SK-N-MC (cell line): ENCODE measurements around the gene RNF144A.

ENCODE experiments used
- DNase-seq: peaks from one replicate; pipeline ENCODE4 v3.0.0-alpha.2; 2011; ENCODE audit warnings: low read depth, low spot score
- H3K27ac ChIP-seq: fragments of 200-600 bp; sonication (generic); 2 replicates; pipeline ENCODE4 v1.5.1; 2016; ENCODE audit warnings: mixed run types
- H3K36me3 ChIP-seq: fragments of 200-600 bp; sonication (generic); 2 replicates; pipeline ENCODE4 v1.6.1; 2017; ENCODE audit warnings: antibody characterized with exemption, low read length, mixed read lengths; ENCODE audit not compliant: insufficient read depth
- H3K4me3 ChIP-seq: fragments of 200-600 bp; sonication (generic); 2 replicates; pipeline ENCODE4 v1.5.1; 2016
- H3K9ac ChIP-seq: fragments of 200-600 bp; sonication (generic); 2 replicates; pipeline ENCODE4 v1.8.0; 2017; ENCODE audit warnings: mixed run types, mixed read lengths; ENCODE audit not compliant: insufficient read length
- H3K9me3 ChIP-seq: fragments of 200-600 bp; sonication (generic); 2 replicates; pipeline ENCODE4 v1.6.1; 2017; ENCODE audit warnings: low read depth, mild to moderate bottlenecking, antibody characterized with exemption, low read length, moderate library complexity, mixed read lengths
- EZH2 ChIP-seq: fragments of 200-600 bp; sonication (generic); IDR thresholded peaks from one replicate; pipeline ENCODE4 v1.6.1; 2017; ENCODE audit warnings: antibody characterized with exemption
- FOXP2 ChIP-seq: optimal IDR thresholded peaks from 2 replicates; pipeline ENCODE3; 2011; ENCODE audit warnings: mild to moderate bottlenecking, moderate library complexity; ENCODE audit not compliant: insufficient read depth; ENCODE audit errors: extremely low read length, control extremely low read depth
- POLR2AphosphoS5 ChIP-seq: IDR thresholded peaks from 2 replicates; pipeline ENCODE4 v1.6.1; 2012; ENCODE audit warnings: mild to moderate bottlenecking, low read depth, low read length, borderline replicate concordance

RNF144A gene

DNA sequence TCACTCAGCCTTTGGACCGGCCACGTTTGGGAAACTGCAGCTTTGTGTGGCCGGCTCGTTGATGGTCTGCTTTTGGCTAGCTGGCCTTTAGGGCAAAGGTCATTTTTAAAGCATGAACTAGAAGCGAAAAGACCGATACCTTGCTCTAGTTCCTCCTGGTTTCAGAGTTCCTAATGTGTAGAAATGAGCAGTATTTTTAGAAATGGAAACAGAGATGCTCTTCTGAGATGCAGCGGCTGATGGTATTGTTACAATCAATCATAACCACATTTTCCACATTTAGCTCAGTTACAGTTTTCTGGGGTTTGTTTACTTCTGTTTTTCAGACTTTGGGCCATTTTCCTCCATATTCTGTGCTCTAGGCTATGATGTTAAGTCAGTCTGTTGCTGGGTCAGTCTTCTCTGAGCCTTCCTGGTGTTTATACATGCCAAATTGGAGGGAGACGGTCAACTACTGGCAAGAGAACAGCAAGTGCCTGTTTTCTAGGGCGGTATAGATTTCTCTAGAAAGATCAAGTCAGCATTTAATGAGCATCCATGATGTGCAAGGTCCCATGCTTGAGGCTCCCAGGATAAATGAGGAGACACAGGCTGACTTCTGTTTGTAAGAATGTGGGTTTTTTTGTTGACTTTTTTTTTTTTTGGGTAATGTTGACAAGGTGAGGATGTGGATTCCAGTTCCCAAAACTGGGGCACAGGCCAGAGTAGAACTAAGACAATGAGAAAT, 28.0 kb downstream of the RNF144A start:
- Histone ChIP-seq H3K9me3 (no peaks in the 10 kb centered on the region), H3K9ac (no peak overlapping the region), H3K36me3 (peaks cover 36% of the 10 kb centered on the region), H3K4me3 (no peak overlapping the region), H3K27ac (no peak overlapping the region)
- DNase-seq: no peak
- TF ChIP-seq POLR2AphosphoS5 (no peak), EZH2 (no peak), FOXP2 (no peak)

DNA sequence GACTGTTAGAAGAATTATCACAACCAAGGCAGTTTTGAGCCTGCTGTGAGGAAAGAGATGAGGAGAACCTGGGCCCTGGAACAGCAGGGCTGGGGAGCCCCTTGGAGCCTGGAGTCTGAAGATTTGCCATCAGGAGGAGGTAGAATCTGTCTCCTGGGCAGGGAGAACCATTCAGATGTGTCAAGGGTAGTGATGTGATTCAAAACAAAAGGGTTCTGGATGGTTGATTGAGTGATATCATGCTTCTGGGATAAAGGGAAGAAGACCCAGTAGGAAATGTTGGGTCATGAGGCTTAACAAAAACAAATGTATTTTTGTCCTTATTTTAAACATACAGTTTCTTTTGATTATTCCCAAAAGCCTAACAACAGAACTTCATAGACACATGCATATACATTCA, 28.6 kb downstream of the RNF144A start:
- Histone ChIP-seq H3K36me3 (peaks cover 33% of the 10 kb centered on the region), H3K9ac (no peak overlapping the region), H3K4me3 (no peak overlapping the region), H3K27ac (no peak overlapping the region), H3K9me3 (no peaks in the 10 kb centered on the region)
- DNase-seq: no peak
- TF ChIP-seq FOXP2 (no peak), EZH2 (no peak), POLR2AphosphoS5 (no peak)

DNA sequence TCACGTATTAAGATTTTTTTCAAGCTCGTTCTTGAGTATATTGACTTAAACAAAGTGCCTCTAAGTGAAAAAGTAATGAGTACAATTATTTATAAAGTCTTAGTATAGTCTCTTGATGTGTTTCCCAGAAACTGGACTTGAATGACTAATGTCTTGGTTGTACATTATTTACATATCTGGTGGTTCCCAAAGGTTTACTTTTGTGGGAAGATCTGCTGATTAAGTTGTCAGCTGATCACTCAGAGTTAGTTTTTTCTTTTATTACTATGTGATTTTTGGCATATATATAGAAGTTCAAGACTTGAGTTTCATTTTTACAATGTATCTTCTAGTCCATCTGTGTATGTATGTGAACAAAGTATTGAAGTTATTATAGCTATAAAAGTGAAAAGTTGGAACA, 29.5 kb downstream of the RNF144A start:
- no peaks in the 10 kb centered on the region for H3K9me3 ChIP-seq
- no peak for DNase-seq
- H3K27ac ChIP-seq: peak overlapping the region; percentile 64; the same call in 1 of the 2 replicates
- peaks cover 24% of the 10 kb centered on the region for H3K36me3 ChIP-seq
- H3K4me3 ChIP-seq: no peak overlapping the region
- H3K9ac ChIP-seq: no peak overlapping the region
- TF ChIP-seq POLR2AphosphoS5 (no peak), EZH2 (no peak), FOXP2 (no peak)

DNA sequence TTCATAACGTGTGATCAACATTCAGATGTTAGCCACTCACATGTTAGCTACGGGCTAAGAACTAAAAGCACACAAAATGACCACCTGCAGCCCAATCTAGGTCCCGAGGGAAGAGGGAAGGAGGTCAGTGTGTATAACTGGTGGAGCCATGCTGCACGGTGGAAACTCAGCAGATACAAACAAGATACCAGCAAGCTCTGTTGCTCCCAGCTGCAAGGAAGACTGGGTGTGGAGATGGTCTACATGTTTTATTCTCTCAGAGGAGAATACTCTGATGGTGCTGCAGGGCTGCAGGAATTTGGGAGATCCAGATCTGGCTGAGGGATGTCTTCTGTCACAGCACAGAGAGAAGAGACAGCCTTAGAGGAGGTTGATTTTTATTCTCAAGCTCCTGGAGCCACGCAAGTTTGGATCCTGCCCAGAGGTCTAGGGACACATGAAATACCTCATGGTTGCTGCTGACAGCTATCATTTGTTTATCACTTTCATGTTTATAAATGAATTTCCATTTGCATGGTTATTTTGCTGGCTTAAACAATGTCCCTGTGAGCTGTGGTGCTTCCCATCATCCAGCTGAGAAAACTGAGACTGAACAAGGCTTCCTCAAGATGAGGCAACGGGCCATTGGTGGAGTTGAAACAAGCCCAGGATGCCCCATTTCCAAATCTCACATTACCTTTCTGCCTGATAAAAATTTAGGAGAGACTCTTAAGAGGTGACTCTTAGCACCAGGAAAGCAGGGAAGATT, 30.9 kb downstream of the RNF144A start:
- no peak for DNase-seq
- H3K36me3 ChIP-seq: peaks cover 12% of the 10 kb centered on the region
- H3K27ac ChIP-seq: no peak overlapping the region
- no peak overlapping the region for H3K9ac ChIP-seq
- H3K9me3 ChIP-seq: no peaks in the 10 kb centered on the region
- H3K4me3 ChIP-seq: no peak overlapping the region
- TF ChIP-seq POLR2AphosphoS5: no peak
- TF ChIP-seq FOXP2: no peak
- TF ChIP-seq EZH2: no peak

DNA sequence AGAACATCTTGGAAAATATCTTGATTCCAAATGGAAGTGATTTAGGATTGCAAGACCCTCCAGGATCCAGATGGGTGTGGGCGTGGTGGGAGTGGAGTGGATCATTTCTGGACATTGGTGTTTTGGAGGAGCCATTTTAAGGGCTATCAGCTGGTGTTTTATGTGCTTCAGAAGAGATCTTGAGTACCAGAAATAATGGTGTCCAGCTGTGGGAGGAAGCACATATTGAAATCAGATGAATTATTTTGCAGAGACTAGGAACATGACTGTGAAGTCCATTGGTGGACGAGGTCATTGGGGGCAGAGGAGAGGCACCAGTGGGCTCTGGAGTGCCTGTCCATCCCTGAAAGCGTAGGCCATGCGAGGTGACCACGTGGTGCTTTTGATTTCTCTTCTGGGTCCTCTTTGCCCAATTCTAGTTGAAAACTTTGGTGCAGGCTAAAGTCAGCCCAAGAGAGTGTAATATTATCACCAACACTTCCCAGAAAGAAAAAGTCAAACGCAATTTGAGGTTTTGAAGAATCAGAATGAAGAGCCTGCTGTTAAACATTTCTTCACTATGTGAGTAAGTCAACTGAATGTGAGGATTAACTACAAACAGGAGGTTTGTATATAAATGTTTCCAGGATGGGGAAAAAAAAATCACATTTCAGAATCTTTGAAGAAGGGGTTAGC, 31.6 kb downstream of the RNF144A start:
- no peak for DNase-seq
- H3K36me3 ChIP-seq: peaks cover 10% of the 10 kb centered on the region
- no peak overlapping the region for H3K4me3 ChIP-seq
- H3K9ac ChIP-seq: no peak overlapping the region
- peak overlapping the region; percentile 27; the same call in 1 of the 2 replicates for H3K27ac ChIP-seq
- no peak for TF ChIP-seq FOXP2
- no peak for TF ChIP-seq POLR2AphosphoS5
- TF ChIP-seq EZH2: no peak
- H3K9me3 ChIP-seq: no peaks in the 10 kb centered on the region

DNA sequence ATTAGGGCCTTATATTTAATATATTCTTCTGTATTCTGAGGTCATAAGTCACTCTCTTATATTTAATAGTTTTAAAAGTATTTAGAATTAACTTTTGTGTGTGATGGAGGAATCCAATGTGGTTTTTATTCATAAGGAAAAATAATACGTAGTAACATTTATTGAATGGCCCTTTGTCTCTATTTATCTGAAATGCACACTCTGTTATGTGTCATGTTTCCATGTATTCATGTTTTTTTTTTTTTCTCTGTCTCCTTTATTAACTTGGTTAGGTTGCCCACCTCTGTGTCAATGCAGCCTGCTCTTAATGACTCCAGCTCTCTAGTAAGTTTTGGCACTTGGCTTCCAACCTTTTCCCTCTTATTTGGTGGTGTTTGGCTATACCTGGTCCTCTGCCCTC, 33.8 kb downstream of the RNF144A start:
- Histone ChIP-seq H3K36me3 (peaks cover 9% of the 10 kb centered on the region; the same call in 1 of the 2 replicates), H3K27ac (peak overlapping the region; percentile 94), H3K4me3 (no peak overlapping the region), H3K9me3 (no peaks in the 10 kb centered on the region), H3K9ac (no peak overlapping the region)
- TF ChIP-seq FOXP2: no peak
- TF ChIP-seq EZH2: no peak
- TF ChIP-seq POLR2AphosphoS5: no peak
- no peak for DNase-seq

DNA sequence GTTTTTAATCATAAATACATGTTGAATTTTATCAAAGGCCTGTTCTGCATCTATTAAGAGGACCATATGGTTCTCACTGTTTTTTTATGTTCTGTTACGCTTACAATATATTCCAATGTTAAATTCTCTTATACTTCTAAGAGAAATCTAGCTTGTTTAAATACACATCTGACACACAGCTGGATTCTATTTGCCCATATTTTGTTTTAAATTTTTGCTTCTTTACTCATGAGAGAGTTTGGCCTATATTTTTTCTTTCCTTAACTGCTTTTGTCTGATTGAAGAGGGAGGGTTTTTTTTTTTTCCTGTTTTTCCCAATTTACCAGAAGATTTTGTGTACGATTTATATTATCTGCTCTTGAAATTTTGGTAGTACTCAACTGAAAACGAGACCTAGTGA, 34.9 kb downstream of the RNF144A start:
- Histone ChIP-seq H3K36me3 (peaks cover 9% of the 10 kb centered on the region; the same call in 1 of the 2 replicates), H3K9ac (peak overlapping the region; percentile 9), H3K9me3 (no peaks in the 10 kb centered on the region), H3K27ac (peak overlapping the region; percentile 94), H3K4me3 (peak overlapping the region; percentile 41)
- DNase-seq: peak; percentile 58
- TF ChIP-seq POLR2AphosphoS5 (no peak; the same call in 1 of the 2 replicates), EZH2 (no peak), FOXP2 (no peak)

DNA sequence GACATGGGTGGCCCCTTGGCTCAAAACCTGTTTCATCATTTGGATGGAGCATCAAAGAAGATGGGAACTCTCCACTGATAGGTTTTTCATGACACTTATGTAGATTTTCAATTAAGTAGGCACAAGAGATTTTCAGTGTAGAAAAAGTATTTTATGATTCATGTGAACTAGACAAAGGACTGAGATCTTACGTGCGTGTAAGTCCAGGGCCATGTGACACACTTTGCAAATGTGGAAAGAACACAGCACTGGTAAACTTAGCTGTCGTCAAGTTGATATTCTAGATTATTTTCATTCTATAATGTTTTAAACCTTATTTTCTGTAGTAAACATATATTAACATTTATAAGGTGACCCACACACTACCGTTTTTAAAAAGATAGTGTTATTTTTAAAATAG, 37.4 kb downstream of the RNF144A start:
- no peak for TF ChIP-seq POLR2AphosphoS5
- no peak for TF ChIP-seq FOXP2
- no peak for TF ChIP-seq EZH2

More for the DNA sequence above, 37.4 kb downstream of the RNF144A start:
- Histone ChIP-seq H3K4me3 (no peak overlapping the region), H3K27ac (no peak overlapping the region), H3K36me3 (peaks cover 3% of the 10 kb centered on the region; the same call in 1 of the 2 replicates), H3K9me3 (no peaks in the 10 kb centered on the region), H3K9ac (no peak overlapping the region)
- no peak for DNase-seq
